HG02798 (cell line): Measurements from ENCODE around the gene DLGAP1.
A peak's percentile ranks its signal among the peaks of the same experiment; 100 is the strongest.
"Not testable (repeated sequence)": the region's sequence is repeated elsewhere in the genome, so short reads cannot be mapped to it uniquely, and the experiment has no call there.

Source experiments
- ATAC-seq: cut with Tn5 transposase; IDR thresholded peaks from one replicate; pipeline ENCODE4 v1.9.1; 2021; ENCODE audit warnings: mild to moderate bottlenecking; ENCODE audit not compliant: unreplicated experiment, poor library complexity

DLGAP1 gene

GRCh38 chr18:3604498-3605408 lies 850.4 kb downstream of the DLGAP1 start:
- ATAC-seq: peak; percentile 92

GRCh38 chr18:3604235-3604497 lies 850.9 kb downstream of the DLGAP1 start:
- no peak for ATAC-seq

- ATAC-seq: no peak
Measured at GRCh38 chr18:3603421-3604234, 851.5 kb downstream of the DLGAP1 start.

- not testable (repeated sequence) for ATAC-seq
Measured at GRCh38 chr18:3601106-3601755, 853.9 kb downstream of the DLGAP1 start.

GRCh38 chr18:3599861-3600260 lies 855.2 kb downstream of the DLGAP1 start:
- no peak for ATAC-seq

GRCh38 chr18:3599195-3599594 lies 855.9 kb downstream of the DLGAP1 start:
- no peak for ATAC-seq

- ATAC-seq: no peak
Measured at GRCh38 chr18:3598581-3598980, 856.5 kb downstream of the DLGAP1 start.

- ATAC-seq: no peak
Measured at GRCh38 chr18:3597409-3598357, 857.4 kb downstream of the DLGAP1 start.

- ATAC-seq: peak; percentile 47
Measured at GRCh38 chr18:3596637-3597384, 858.3 kb downstream of the DLGAP1 start.

- no peak for ATAC-seq
Measured at GRCh38 chr18:3596324-3596636, 858.8 kb downstream of the DLGAP1 start.

- ATAC-seq: peak; percentile 49
Measured at GRCh38 chr18:3595369-3596273, 859.5 kb downstream of the DLGAP1 start.

- no peak for ATAC-seq
Measured at GRCh38 chr18:3594760-3595368, 860.2 kb downstream of the DLGAP1 start.

- ATAC-seq: peak; percentile 71
Measured at GRCh38 chr18:3593904-3594759, 861.0 kb downstream of the DLGAP1 start.

GRCh38 chr18:3593381-3593903 lies 861.7 kb downstream of the DLGAP1 start:
- ATAC-seq: no peak

- no peak for ATAC-seq
Measured at GRCh38 chr18:3592864-3593263, 862.2 kb downstream of the DLGAP1 start.

GRCh38 chr18:3590096-3590630 lies 864.9 kb downstream of the DLGAP1 start:
- no peak for ATAC-seq
